Neural cell (in vitro differentiated cells): ENCODE measurements around the gene PDK2.

Experiments used
- EP300 ChIP-seq: fragments of 450-650 bp; conservative IDR thresholded peaks from 2 replicates; pipeline ENCODE4 v1.6.1; 2014; ENCODE audit warnings: antibody characterized with exemption, mild to moderate bottlenecking, moderate library complexity; ENCODE audit not compliant: poor library complexity, severe bottlenecking
- MXI1 ChIP-seq: fragments of 450-650 bp; conservative IDR thresholded peaks from 2 replicates; pipeline ENCODE4 v1.6.1; 2014; ENCODE audit warnings: antibody characterized with exemption, mild to moderate bottlenecking; ENCODE audit not compliant: poor library complexity, severe bottlenecking
- POLR2AphosphoS5 ChIP-seq: IDR thresholded peaks from 2 replicates; pipeline ENCODE4 v1.6.1; 2012
- SMC3 ChIP-seq: fragments of 450-650 bp; conservative IDR thresholded peaks from 2 replicates; pipeline ENCODE4 v1.6.1; 2014; ENCODE audit warnings: antibody characterized with exemption, mild to moderate bottlenecking, moderate library complexity; ENCODE audit not compliant: poor library complexity
- TAF1 ChIP-seq: IDR thresholded peaks from 2 replicates; pipeline ENCODE4 v1.6.1; 2012; ENCODE audit warnings: low read depth
- TF ChIP-seq, protein P1 (sequence below): fragments of 450-650 bp; IDR thresholded peaks from 2 replicates; pipeline ENCODE4 v1.5.1; 2014; ENCODE audit warnings: antibody characterized with exemption, mild to moderate bottlenecking, moderate library complexity; ENCODE audit not compliant: poor library complexity, severe bottlenecking
- TF ChIP-seq, protein P2 (sequence below): IDR thresholded peaks from 2 replicates; pipeline ENCODE4 v1.6.1; 2012; ENCODE audit warnings: borderline replicate concordance

DNA sequence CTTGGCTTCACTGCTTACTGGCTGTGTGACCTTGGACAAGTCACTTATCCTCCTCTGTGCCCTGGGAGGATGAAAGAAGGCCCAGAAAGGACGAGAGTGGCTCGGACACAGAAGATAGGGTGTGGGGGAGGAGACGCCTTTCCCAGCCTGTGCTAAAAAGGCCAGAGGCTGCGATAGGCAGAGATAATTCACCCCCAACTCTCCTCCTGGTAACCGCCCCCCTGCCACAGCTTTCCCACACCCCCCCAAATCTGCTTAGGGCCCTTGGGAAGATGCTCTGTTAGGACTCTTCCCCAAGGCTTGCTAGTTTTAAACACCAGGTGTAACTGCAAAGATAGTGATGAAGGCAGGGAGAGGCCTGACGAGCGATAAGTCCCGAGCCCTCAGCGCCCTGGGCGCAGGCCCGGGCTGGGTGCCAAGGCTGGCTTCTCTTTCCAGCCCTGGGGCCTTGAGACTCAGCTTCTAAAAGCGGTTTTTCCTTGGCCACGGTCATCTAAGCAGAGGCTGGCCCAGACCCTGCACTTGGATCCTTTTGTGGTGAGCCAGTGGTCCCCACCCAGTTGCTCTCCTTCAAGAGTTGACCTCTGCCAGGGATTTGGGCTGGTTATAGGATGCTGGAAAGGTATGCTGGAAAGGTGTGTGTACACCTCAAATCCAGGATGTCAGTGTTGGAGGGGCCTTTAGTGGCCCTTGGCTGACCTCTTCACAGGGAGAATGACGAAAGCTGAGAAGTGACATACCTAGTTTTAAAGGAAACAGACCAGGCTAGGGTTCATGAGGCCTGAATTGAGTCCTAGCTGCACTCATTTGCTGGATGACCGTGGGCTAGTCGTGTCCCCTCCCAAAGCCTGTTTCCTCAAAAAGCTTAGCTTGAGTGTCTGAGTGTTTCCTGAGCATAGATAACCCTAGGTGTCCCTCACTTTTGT is 58.8 kb downstream of the PDK2 start:
- TF ChIP-seq, protein P1, sequence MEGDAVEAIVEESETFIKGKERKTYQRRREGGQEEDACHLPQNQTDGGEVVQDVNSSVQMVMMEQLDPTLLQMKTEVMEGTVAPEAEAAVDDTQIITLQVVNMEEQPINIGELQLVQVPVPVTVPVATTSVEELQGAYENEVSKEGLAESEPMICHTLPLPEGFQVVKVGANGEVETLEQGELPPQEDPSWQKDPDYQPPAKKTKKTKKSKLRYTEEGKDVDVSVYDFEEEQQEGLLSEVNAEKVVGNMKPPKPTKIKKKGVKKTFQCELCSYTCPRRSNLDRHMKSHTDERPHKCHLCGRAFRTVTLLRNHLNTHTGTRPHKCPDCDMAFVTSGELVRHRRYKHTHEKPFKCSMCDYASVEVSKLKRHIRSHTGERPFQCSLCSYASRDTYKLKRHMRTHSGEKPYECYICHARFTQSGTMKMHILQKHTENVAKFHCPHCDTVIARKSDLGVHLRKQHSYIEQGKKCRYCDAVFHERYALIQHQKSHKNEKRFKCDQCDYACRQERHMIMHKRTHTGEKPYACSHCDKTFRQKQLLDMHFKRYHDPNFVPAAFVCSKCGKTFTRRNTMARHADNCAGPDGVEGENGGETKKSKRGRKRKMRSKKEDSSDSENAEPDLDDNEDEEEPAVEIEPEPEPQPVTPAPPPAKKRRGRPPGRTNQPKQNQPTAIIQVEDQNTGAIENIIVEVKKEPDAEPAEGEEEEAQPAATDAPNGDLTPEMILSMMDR, result no peak
- TF ChIP-seq POLR2AphosphoS5, result no peak
- TF ChIP-seq EP300, result no peak
- TF ChIP-seq MXI1, result no peak
- no peak for TF ChIP-seq SMC3
- no peak for TF ChIP-seq TAF1
- TF ChIP-seq, protein P2, sequence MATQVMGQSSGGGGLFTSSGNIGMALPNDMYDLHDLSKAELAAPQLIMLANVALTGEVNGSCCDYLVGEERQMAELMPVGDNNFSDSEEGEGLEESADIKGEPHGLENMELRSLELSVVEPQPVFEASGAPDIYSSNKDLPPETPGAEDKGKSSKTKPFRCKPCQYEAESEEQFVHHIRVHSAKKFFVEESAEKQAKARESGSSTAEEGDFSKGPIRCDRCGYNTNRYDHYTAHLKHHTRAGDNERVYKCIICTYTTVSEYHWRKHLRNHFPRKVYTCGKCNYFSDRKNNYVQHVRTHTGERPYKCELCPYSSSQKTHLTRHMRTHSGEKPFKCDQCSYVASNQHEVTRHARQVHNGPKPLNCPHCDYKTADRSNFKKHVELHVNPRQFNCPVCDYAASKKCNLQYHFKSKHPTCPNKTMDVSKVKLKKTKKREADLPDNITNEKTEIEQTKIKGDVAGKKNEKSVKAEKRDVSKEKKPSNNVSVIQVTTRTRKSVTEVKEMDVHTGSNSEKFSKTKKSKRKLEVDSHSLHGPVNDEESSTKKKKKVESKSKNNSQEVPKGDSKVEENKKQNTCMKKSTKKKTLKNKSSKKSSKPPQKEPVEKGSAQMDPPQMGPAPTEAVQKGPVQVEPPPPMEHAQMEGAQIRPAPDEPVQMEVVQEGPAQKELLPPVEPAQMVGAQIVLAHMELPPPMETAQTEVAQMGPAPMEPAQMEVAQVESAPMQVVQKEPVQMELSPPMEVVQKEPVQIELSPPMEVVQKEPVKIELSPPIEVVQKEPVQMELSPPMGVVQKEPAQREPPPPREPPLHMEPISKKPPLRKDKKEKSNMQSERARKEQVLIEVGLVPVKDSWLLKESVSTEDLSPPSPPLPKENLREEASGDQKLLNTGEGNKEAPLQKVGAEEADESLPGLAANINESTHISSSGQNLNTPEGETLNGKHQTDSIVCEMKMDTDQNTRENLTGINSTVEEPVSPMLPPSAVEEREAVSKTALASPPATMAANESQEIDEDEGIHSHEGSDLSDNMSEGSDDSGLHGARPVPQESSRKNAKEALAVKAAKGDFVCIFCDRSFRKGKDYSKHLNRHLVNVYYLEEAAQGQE, result no peak
